Ovary (tissue), 10 donors: ENCODE data around the gene SLC29A3. TPM values are rescaled to one million over a fixed set of nuclear protein-coding genes. Genes with fewer than 3 reads are reported as not detected.

Experiments
- DNase-seq, 5 donors: peaks; one replicate each; pipeline ENCODE4 v3.0.0-alpha.2; 2019 to 2020
- H3K27ac ChIP-seq, 2 donors: fragments of 200-600 bp; one replicate each; pipeline versions ENCODE4 v1.5.1 to v1.8.0; 2019 to 2022
- H3K27me3 ChIP-seq: fragments of 200-600 bp; one replicate; pipeline ENCODE4 v1.8.0; 2022
- H3K36me3 ChIP-seq: fragments of 200-600 bp; sonication (generic); one replicate; pipeline ENCODE4 v1.5.1; 2019
- H3K4me1 ChIP-seq: one replicate; pipeline ENCODE4 v1.8.1; 2013; ENCODE audit warnings: mild to moderate bottlenecking, moderate library complexity; ENCODE audit not compliant: insufficient read depth
- H3K4me3 ChIP-seq: fragments of 200-600 bp; sonication (generic); one replicate; pipeline ENCODE4 v1.5.1; 2017
- H3K9me3 ChIP-seq, 2 donors: fragments of 200-600 bp in 1 of 2; sonication (generic) in 1 of 2; one replicate each; pipeline versions ENCODE4 v1.5.1 to v1.8.1; 2013 to 2019; ENCODE audit warnings: mild to moderate bottlenecking in 1 of 2, moderate library complexity in 1 of 2
- CTCF ChIP-seq, 3 donors: fragments of 450-650 bp in 2 of 3; fragments of 200-600 bp in 1 of 3; IDR thresholded peaks; one replicate each; pipeline versions ENCODE4 v1.5.1 to v1.8.0; 2016 to 2022; ENCODE audit warnings: antibody characterized with exemption in 3 of 3, mild to moderate bottlenecking in 1 of 3
- EP300 ChIP-seq: sonication (generic); formaldehyde crosslinking; IDR thresholded peaks from one replicate; pipeline ENCODE4 v1.6.1; 2017; ENCODE audit warnings: antibody characterized with exemption
- POLR2A ChIP-seq: fragments of 450-650 bp; IDR thresholded peaks from one replicate; pipeline ENCODE4 v1.6.1; 2017; ENCODE audit warnings: antibody characterized with exemption, mild to moderate bottlenecking, moderate library complexity
- WGBS, 3 donors: extraction: QIAGEN DNeasy Blood & Tissue Kit in 1 of 3; methylation state at CpG; one replicate each; pipeline versions ENCODE4 v1.1.5 to v1.1.7; 2013 to 2017; 5-methylcytosine and 5-hydroxymethylcytosine counted together
- intact Hi-C, 4 donors: fragments of 100-400 bp; cut with DNase I; formaldehyde crosslinking; loops; one replicate each; pipeline versions ENCODE4 v1.11.0 to v1.15.1; 2022 to 2023
- long read RNA-seq, 3 donors: library from polyadenylated mRNA in 2 of 3; unstranded in 2 of 3; transcript quantifications; one replicate each; pipeline ENCODE4 v2.0.0 and lab custom pipeline, GENCODE V29; 2021 to 2026
- polyA plus RNA-seq, 2 donors: library from polyadenylated mRNA; stranded (reverse); fragments of 200-250 nt in 1 of 2; fragments of 350-450 nt in 1 of 2; fragmentation: Illumina TruSeq in 1 of 2; extraction: RNeasy Lipid Tissue Mini Kit (QIAGEN cat#74804) in 1 of 2; gene quantifications; one replicate each; pipeline ENCODE4 v1.2.3, GENCODE V29; 2013 to 2014
- total RNA-seq, 7 donors: library from RNA; depleted of rRNA in 2 of 7; stranded (reverse); fragments of >200 nt in 2 of 7; fragmentation: NEBNext Ultra II Directional in 3 of 7; extraction: Animal tissue kit (Norgen Biotek cat#: 25700) in 3 of 7; gene quantifications; one replicate each; pipeline versions ENCODE4 v1.1.0 to v1.2.4, GENCODE V29; 2016 to 2023
- donor health status: DM: no; HTN: no; CAD: no; lungs with moderate emphysema.
- donor health status: DM: no; HTN: no; CAD: no.
- donor health status: Bipolar disorder and iron deficiency.
- donor health status: DM: yes; HTN: yes; CAD: no.
- donor health status: DM: no; HTN: no; CAD: no.
- donor health status: DM: yes; HTN: yes; CAD: no.

The SLC29A3 gene
- total RNA-seq (10 to 100 TPM; 10.1 to 18.3 (median 15.5) TPM), polyA plus RNA-seq (10 to 100 TPM; 13.1 to 16.6 TPM)
- long read RNA-seq, donor 1, transcript SLC29A3-205 (6 exons, 2,262 nt) = major isoform, 6 of 35 reads
- long read RNA-seq, donor 1, partial matches to known transcripts = 17 of 35 reads
- long read RNA-seq, donor 1, other reads (novel, unspliced or antisense) = 10 of 35 reads
- long read RNA-seq, donor 2, partial matches to known transcripts = 0 of 4 reads
- long read RNA-seq, donor 2, other reads (novel, unspliced or antisense) = 0 of 4 reads
- long read RNA-seq, donor 3, transcript SLC29A3-205 (6 exons, 2,262 nt) = major isoform, 19 of 32 reads
- long read RNA-seq, donor 3, partial matches to known transcripts = 3 of 32 reads
- long read RNA-seq, donor 3, other reads (novel, unspliced or antisense) = 2 of 32 reads

- peak; percentile 80 to 88 (median 84) for DNase-seq
- intact Hi-C loops = loop anchor here (2.0 to 10.0 kb wide), 9 partner anchors 58 to 1018 kb away; no protein-coding TSS in a partner anchor
- Histone ChIP-seq H3K27me3 (no peaks in the 10 kb centered on the region), H3K36me3 (no peaks in the 10 kb centered on the region), H3K4me3 (peak within 1 kb of the TSS; percentile 76), H3K9me3 (no peaks in the 10 kb centered on the region), H3K4me1 (peaks cover 10% of the 10 kb centered on the region), H3K27ac (peak within 1 kb of the TSS; percentile 83 to 91)
- peak; percentile 52 to 84 (median 73) for TF ChIP-seq CTCF (IDR thresholded peaks at IDR 0.05)
- no peak for TF ChIP-seq EP300
- TF ChIP-seq POLR2A = peak; percentile 74
- WGBS, 3 donors = 0% methylated on average over 33 to 62 of the region's 62 CpGs
Observed at GRCh38 chr10:71319042-71319799, at the start of gene SLC29A3. Gene SLC29A3 (plus strand): TSS chr10:71319259. CDS start chr10:71319310, 51 bp downstream.

- no peak for TF ChIP-seq CTCF (IDR thresholded peaks at IDR 0.05)
- no peak for TF ChIP-seq POLR2A
- no peak for TF ChIP-seq EP300
- intact Hi-C loops = loop anchor here in 2 of 4 donors (10.0 kb wide), 1 partner anchor 55 kb away; the partner anchor contains the start of gene UNC5B (in 2 of the 2)
- DNase-seq = no peak
- 45 to 47% (median 46%) methylated on average over 11 of the region's 11 CpGs for WGBS, 3 donors
- H3K9me3 ChIP-seq = no peaks in the 10 kb centered on the region
- H3K27me3 ChIP-seq = no peaks in the 10 kb centered on the region
- no peaks in the 10 kb centered on the region for H3K36me3 ChIP-seq
- H3K4me1 ChIP-seq = peaks cover 5% of the 10 kb centered on the region
- no peak overlapping the region for H3K4me3 ChIP-seq
- no peak overlapping the region for H3K27ac ChIP-seq
Observed at GRCh38 chr10:71269301-71270288, 49.5 kb upstream of the SLC29A3 start.

GRCh38 chr10:71270301-71271220 lies 48.5 kb upstream of the SLC29A3 start:
- no peaks in the 10 kb centered on the region for H3K36me3 ChIP-seq
- H3K4me3 ChIP-seq = no peak overlapping the region
- intact Hi-C loops = no loop called here
- no peaks in the 10 kb centered on the region for H3K9me3 ChIP-seq
- TF ChIP-seq EP300 = no peak
- TF ChIP-seq POLR2A = no peak
- TF ChIP-seq CTCF (IDR thresholded peaks at IDR 0.05) = no peak
- 61 to 66% (median 65%) methylated on average over 10 of the region's 10 CpGs for WGBS, 3 donors
- H3K4me1 ChIP-seq = peaks cover 5% of the 10 kb centered on the region
- peak in 1 of 5 donors; percentile 69 for DNase-seq
- H3K27ac ChIP-seq = no peak overlapping the region
- no peaks in the 10 kb centered on the region for H3K27me3 ChIP-seq
